Liver (tissue), 3 donors: ENCODE data around the gene PGS1.

Experiments used
- EGR1 ChIP-seq, 2 donors: IDR thresholded peaks; 2 replicates each; pipeline ENCODE4 v1.6.1; 2016 to 2018; ENCODE audit warnings: antibody characterized with exemption in 2 of 2, low read depth in 2 of 2
- GABPA ChIP-seq, 2 donors: IDR thresholded peaks in 1 of 2; conservative IDR thresholded peaks in 1 of 2; 2 replicates each; pipeline ENCODE4 v1.6.1; 2016; ENCODE audit warnings: antibody characterized with exemption in 2 of 2, mild to moderate bottlenecking in 1 of 2, moderate library complexity in 1 of 2
- MAX ChIP-seq: IDR thresholded peaks from 2 replicates; pipeline ENCODE4 v1.6.1; 2016; ENCODE audit warnings: antibody characterized with exemption
- RAD21 ChIP-seq, 2 donors: IDR thresholded peaks; 2 replicates each; pipeline ENCODE4 v1.6.1; 2016; ENCODE audit warnings: antibody characterized with exemption in 2 of 2, mild to moderate bottlenecking in 2 of 2
- REST ChIP-seq: IDR thresholded peaks from 2 replicates; pipeline ENCODE4 v1.6.1; 2016; ENCODE audit warnings: antibody characterized with exemption, mild to moderate bottlenecking
- TAF1 ChIP-seq: conservative IDR thresholded peaks from 2 replicates; pipeline ENCODE4 v1.6.1; 2016; ENCODE audit warnings: antibody characterized with exemption, mild to moderate bottlenecking
- ZBTB33 ChIP-seq: IDR thresholded peaks from 2 replicates; pipeline ENCODE4 v1.6.1; 2016; ENCODE audit warnings: antibody characterized with exemption
- TF ChIP-seq, protein P1 (sequence below): fragments of 150-350 bp; IDR thresholded peaks from 2 replicates; pipeline ENCODE4 v1.5.1; 2017; ENCODE audit warnings: improper control_type of control experiment, low read depth, low read length; ENCODE audit not compliant: missing input control
- TF ChIP-seq, protein P2 (sequence below): IDR thresholded peaks from 2 replicates; pipeline ENCODE4 v1.6.1; 2016; ENCODE audit warnings: antibody characterized with exemption
- donor health status: healthy.
- donor health status: healthy.

DNA sequence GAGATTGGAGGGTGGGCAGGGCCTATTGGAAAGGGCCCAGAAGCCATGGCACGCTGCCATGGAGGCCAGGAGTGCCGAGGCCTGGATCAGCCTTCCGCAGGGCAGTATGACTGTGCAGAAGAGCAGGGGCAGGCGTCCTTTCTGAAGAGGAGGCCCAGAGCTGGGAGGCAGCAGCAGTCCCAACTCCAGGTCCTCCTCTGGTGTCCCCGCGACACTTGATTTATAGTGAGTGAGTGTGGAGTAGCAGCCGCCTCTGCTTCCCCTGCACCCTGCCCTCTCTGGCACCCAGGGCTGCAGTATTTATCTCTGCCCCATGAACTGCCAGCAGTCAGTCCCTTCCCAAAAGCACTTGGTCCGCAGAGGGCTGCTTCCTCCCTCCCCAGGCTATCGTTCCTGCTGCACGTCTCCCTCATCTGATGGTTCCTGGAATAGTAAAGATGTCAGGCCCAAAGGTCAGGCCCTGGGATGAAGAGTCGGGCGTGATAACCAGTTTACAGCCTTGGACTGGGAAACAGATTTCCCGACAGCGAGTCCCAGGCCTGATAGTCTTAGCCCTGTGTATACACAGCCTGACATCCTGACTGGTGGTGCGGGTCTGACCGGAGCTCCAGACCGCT is 32.9 kb downstream of the PGS1 start:
- TF ChIP-seq, protein P1, sequence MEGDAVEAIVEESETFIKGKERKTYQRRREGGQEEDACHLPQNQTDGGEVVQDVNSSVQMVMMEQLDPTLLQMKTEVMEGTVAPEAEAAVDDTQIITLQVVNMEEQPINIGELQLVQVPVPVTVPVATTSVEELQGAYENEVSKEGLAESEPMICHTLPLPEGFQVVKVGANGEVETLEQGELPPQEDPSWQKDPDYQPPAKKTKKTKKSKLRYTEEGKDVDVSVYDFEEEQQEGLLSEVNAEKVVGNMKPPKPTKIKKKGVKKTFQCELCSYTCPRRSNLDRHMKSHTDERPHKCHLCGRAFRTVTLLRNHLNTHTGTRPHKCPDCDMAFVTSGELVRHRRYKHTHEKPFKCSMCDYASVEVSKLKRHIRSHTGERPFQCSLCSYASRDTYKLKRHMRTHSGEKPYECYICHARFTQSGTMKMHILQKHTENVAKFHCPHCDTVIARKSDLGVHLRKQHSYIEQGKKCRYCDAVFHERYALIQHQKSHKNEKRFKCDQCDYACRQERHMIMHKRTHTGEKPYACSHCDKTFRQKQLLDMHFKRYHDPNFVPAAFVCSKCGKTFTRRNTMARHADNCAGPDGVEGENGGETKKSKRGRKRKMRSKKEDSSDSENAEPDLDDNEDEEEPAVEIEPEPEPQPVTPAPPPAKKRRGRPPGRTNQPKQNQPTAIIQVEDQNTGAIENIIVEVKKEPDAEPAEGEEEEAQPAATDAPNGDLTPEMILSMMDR: no peak
- TF ChIP-seq ZBTB33 (no peak), RAD21 (IDR thresholded peaks at IDR 0.05) (peak in 1 of 2 donors; percentile 26), GABPA (IDR thresholded peaks at IDR 0.05 in 1 of 2, conservative IDR thresholded peaks at IDR 0.05 in 1 of 2) (no peak), MAX (no peak), REST (no peak), TAF1 (no peak), EGR1 (IDR thresholded peaks at IDR 0.05; ENCODE audit: low read depth in 2 of 2) (no peak)
- TF ChIP-seq, protein P2, sequence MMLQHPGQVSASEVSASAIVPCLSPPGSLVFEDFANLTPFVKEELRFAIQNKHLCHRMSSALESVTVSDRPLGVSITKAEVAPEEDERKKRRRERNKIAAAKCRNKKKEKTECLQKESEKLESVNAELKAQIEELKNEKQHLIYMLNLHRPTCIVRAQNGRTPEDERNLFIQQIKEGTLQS: no peak
